Suprapubic skin (tissue), 4 donors: ENCODE results near the gene CABP2. TPM values are rescaled to one million over a fixed set of nuclear protein-coding genes. Genes with fewer than 3 reads are reported as not detected.

ENCODE experiments used
- DNase-seq, 2 donors: peaks; one replicate each; pipeline ENCODE4 v3.0.0-alpha.2; 2019; ENCODE audit warnings: low spot score in 2 of 2
- H3K27ac ChIP-seq: fragments of 200-600 bp; sonication (generic); one replicate; pipeline ENCODE4 v1.5.1; 2019
- H3K27me3 ChIP-seq: fragments of 200-600 bp; sonication (generic); one replicate; pipeline ENCODE4 v1.5.1; 2019
- H3K36me3 ChIP-seq: fragments of 200-600 bp; sonication (generic); one replicate; pipeline ENCODE4 v1.5.1; 2019
- H3K4me1 ChIP-seq: fragments of 200-600 bp; sonication (generic); one replicate; pipeline ENCODE4 v1.5.1; 2019
- H3K4me3 ChIP-seq: fragments of 200-600 bp; sonication (generic); one replicate; pipeline ENCODE4 v1.5.1; 2019; ENCODE audit warnings: mild to moderate bottlenecking
- H3K9me3 ChIP-seq: fragments of 200-600 bp; sonication (generic); one replicate; pipeline ENCODE4 v1.5.1; 2019
- CTCF ChIP-seq, 2 donors: fragments of 200-600 bp in 1 of 2; fragments of 450-650 bp in 1 of 2; sonication (generic) in 1 of 2; IDR thresholded peaks; one replicate each; pipeline ENCODE4 v1.5.1; 2016 to 2019; ENCODE audit warnings: antibody characterized with exemption in 2 of 2, mild to moderate bottlenecking in 1 of 2, moderate library complexity in 1 of 2
- EP300 ChIP-seq: sonication (generic); formaldehyde crosslinking; IDR thresholded peaks from one replicate; pipeline ENCODE4 v1.6.1; 2017; ENCODE audit warnings: antibody characterized with exemption
- POLR2A ChIP-seq, 2 donors: fragments of 450-650 bp; IDR thresholded peaks; one replicate each; pipeline ENCODE4 v1.6.1; 2017; ENCODE audit warnings: antibody characterized with exemption in 2 of 2, mild to moderate bottlenecking in 2 of 2, moderate library complexity in 2 of 2
- POLR2AphosphoS5 ChIP-seq, 3 donors: sonication (generic); formaldehyde crosslinking; IDR thresholded peaks; one replicate each; pipeline ENCODE4 v1.6.1; 2017; ENCODE audit warnings: antibody characterized with exemption in 3 of 3
- WGBS: methylation state at CpG from one replicate; pipeline ENCODE4 v1.1.5; 2018; 5-methylcytosine and 5-hydroxymethylcytosine counted together
- total RNA-seq, 4 donors: library from RNA; depleted of rRNA; stranded (reverse); fragments of >200 nt; gene quantifications; one replicate each; pipeline ENCODE4 v1.1.0, GENCODE V29; 2016

The CABP2 gene
- total RNA-seq, 4 donors from 2014 or later = not detected

- TF ChIP-seq CTCF (IDR thresholded peaks at IDR 0.05) (no peak), EP300 (no peak), POLR2A (IDR thresholded peaks at IDR 0.05) (no peak), POLR2AphosphoS5 (IDR thresholded peaks at IDR 0.05) (no peak)
- Histone ChIP-seq H3K36me3 (peaks cover 91% of the 10 kb centered on the region), H3K4me3 (no peak overlapping the region)
Observed at GRCh38 chr11:67493548-67494370, 29.5 kb downstream of the CABP2 start.

GRCh38 chr11:67492801-67493547 is 30.3 kb downstream of the CABP2 start:
- peak in 1 of 2 donors; percentile 74 for DNase-seq
- Histone ChIP-seq H3K27me3 (no peaks in the 10 kb centered on the region), H3K4me3 (no peak overlapping the region), H3K4me1 (no peaks in the 10 kb centered on the region), H3K9me3 (no peaks in the 10 kb centered on the region), H3K27ac (no peak overlapping the region), H3K36me3 (peaks cover 84% of the 10 kb centered on the region)
- 84% methylated on average over 35 of the region's 46 CpGs for WGBS
- TF ChIP-seq POLR2A (IDR thresholded peaks at IDR 0.05) (no peak), CTCF (IDR thresholded peaks at IDR 0.05) (no peak), EP300 (no peak), POLR2AphosphoS5 (IDR thresholded peaks at IDR 0.05) (no peak)

More at GRCh38 chr11:67493548-67494370, 29.5 kb downstream of the CABP2 start:
- Histone ChIP-seq H3K4me1 (no peaks in the 10 kb centered on the region), H3K27me3 (no peaks in the 10 kb centered on the region), H3K27ac (no peak overlapping the region), H3K9me3 (no peaks in the 10 kb centered on the region)
- WGBS = 96% methylated on average over 62 of the region's 65 CpGs
- DNase-seq = peak in 1 of 2 donors; percentile 78

GRCh38 chr11:67492069-67492727 is 31.0 kb downstream of the CABP2 start:
- Histone ChIP-seq H3K27ac (no peak overlapping the region), H3K36me3 (peaks cover 84% of the 10 kb centered on the region)
- WGBS = 93% methylated on average over 6 of the region's 19 CpGs

GRCh38 chr11:67491276-67492068 is 31.8 kb downstream of the CABP2 start:
- Histone ChIP-seq H3K27me3 (no peaks in the 10 kb centered on the region), H3K9me3 (no peaks in the 10 kb centered on the region), H3K36me3 (peaks cover 82% of the 10 kb centered on the region), H3K4me1 (peaks cover 2% of the 10 kb centered on the region), H3K27ac (no peak overlapping the region), H3K4me3 (no peak overlapping the region)
- 82% methylated on average over 15 of the region's 24 CpGs for WGBS
- DNase-seq = peak in 1 of 2 donors; percentile 73
- TF ChIP-seq EP300 (no peak), POLR2A (IDR thresholded peaks at IDR 0.05) (no peak), CTCF (IDR thresholded peaks at IDR 0.05) (no peak), POLR2AphosphoS5 (IDR thresholded peaks at IDR 0.05) (no peak)

More at GRCh38 chr11:67492069-67492727, 31.0 kb downstream of the CABP2 start:
- H3K9me3 ChIP-seq = no peaks in the 10 kb centered on the region
- DNase-seq = peak in 1 of 2 donors; percentile 74
- TF ChIP-seq CTCF (IDR thresholded peaks at IDR 0.05) = no peak
- TF ChIP-seq POLR2AphosphoS5 (IDR thresholded peaks at IDR 0.05) = no peak
- TF ChIP-seq POLR2A (IDR thresholded peaks at IDR 0.05) = no peak
- TF ChIP-seq EP300 = no peak
- no peak overlapping the region for H3K4me3 ChIP-seq
- no peaks in the 10 kb centered on the region for H3K27me3 ChIP-seq
- no peaks in the 10 kb centered on the region for H3K4me1 ChIP-seq
